ENCODE data around the gene ADSL. TPM values are rescaled to one million over a fixed set of nuclear protein-coding genes. Genes with fewer than 3 reads are reported as not detected.

The ADSL gene
- total RNA-seq, 1 donor: 106 TPM

DNA sequence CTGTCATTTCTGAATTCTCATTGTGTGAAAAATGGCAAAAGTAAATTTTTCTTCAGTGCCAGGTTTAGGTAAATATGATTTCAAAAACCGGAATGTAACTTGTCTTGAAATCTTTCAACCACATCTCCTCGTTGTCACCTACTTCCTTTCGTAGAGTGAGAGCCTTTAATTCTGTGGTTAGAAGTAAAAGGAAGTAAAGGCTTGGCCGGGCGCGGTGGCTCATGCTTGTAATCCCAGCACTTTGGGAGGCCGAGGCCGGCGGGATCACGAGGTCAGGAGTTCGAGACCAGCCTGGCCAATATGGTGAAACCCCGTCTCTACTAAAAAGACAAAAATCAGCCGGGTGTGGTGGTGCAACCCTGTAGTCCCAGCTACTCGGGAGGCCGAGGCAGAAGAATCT, 53.9 kb downstream of the ADSL start:
- H3K4me3 ChIP-seq (ENCODE audit: low read depth, low read length): no peak overlapping the region
- DNase-seq (ENCODE audit: low read depth): peak; percentile 16
- TF ChIP-seq, protein P1, sequence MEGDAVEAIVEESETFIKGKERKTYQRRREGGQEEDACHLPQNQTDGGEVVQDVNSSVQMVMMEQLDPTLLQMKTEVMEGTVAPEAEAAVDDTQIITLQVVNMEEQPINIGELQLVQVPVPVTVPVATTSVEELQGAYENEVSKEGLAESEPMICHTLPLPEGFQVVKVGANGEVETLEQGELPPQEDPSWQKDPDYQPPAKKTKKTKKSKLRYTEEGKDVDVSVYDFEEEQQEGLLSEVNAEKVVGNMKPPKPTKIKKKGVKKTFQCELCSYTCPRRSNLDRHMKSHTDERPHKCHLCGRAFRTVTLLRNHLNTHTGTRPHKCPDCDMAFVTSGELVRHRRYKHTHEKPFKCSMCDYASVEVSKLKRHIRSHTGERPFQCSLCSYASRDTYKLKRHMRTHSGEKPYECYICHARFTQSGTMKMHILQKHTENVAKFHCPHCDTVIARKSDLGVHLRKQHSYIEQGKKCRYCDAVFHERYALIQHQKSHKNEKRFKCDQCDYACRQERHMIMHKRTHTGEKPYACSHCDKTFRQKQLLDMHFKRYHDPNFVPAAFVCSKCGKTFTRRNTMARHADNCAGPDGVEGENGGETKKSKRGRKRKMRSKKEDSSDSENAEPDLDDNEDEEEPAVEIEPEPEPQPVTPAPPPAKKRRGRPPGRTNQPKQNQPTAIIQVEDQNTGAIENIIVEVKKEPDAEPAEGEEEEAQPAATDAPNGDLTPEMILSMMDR (IDR thresholded peaks at IDR 0.05; ENCODE audit: insufficient read depth, low read depth, low read length): no peak

DNA sequence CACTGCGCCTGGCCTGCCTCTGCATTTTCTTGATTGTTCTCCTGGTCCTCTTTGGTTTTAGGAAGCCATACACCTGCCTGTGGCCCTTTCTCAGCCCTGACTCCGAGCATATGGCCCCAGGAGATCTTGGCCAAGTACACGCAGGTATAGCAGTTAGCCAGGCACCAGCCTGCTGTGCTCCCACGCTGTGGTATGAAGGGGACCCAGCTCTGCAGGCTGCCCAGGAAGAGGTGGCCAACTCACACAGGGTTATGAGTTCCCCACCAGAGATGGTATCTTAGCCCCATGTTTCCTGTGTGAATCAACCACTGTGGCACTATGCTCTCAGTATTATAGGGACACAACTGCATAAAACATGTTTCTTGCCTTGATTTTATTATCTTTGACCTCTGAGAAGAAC, 55.2 kb downstream of the ADSL start:
- DNase-seq (ENCODE audit: low read depth): no peak
- no peak overlapping the region for H3K4me3 ChIP-seq (ENCODE audit: low read depth, low read length)
- TF ChIP-seq, protein P1 (IDR thresholded peaks at IDR 0.05; ENCODE audit: insufficient read depth, low read depth, low read length): no peak

DNA sequence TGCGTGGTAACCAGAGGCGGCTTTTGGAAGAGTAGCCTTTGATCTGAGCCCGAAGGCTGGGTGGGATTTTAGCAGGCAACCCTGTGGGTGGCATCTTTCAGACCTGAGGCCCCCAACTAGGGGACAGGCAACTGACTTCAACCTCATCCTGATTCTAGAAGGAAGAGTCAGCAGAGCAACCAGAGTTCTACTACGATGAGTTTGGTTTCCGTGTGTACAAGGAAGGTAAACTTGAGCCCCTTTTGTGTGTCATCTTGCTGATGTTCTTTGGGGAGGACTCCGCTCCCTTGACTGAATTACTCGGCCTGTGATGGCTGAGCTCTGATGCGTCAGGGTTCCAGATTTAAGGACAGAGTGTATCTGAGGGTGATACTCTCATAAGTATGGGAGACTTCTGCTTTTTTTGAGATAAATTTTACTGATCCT, 55.7 kb downstream of the ADSL start:
- H3K4me3 ChIP-seq (ENCODE audit: low read depth, low read length): no peak overlapping the region
- TF ChIP-seq, protein P1 (IDR thresholded peaks at IDR 0.05; ENCODE audit: insufficient read depth, low read depth, low read length): no peak
- DNase-seq (ENCODE audit: low read depth): no peak

DNA sequence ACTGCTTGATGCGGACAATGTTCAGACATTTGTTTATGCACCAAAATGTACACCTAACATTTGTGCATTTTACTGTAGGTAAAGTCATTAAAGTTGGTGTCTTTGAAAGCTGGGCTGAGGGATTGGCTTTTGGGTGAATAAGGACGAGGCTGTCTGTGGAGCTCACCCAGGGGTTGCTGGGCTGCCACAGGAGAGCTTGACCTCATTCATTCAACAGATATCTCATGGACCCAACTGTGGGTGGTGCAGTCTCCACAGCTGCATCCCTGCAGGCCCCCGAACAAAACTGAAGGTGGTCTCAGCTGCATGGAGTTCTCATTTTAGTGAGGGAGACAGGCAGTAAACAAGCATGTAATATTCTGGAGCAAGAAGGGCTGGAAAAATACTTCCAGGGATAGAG, 56.8 kb downstream of the ADSL start:
- no peak overlapping the region for H3K4me3 ChIP-seq (ENCODE audit: low read depth, low read length)
- DNase-seq (ENCODE audit: low read depth): no peak
- TF ChIP-seq, protein P1 (IDR thresholded peaks at IDR 0.05; ENCODE audit: insufficient read depth, low read depth, low read length): no peak

DNA sequence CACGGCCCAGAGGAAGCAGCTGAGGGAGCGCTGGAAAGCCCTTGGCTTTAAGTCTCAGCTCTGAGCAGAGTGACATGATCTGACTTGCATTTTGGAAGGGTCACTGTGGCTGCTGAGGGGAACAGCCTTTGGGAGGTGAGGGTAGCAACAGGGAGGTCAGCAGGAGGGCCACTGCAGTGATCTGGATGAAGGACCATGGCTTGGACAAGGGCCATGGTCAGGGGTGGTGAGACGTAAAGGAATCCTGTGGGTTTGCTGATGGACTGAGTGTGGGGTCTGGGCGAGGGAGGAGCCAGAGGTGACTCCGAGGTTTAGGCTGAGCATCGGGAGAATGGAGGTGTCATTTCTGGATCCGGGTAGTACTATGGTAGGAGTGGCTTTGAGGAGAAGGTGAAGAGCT, 57.4 kb downstream of the ADSL start:
- H3K4me3 ChIP-seq (ENCODE audit: low read depth, low read length): no peak overlapping the region
- DNase-seq (ENCODE audit: low read depth): no peak
- TF ChIP-seq, protein P1 (IDR thresholded peaks at IDR 0.05; ENCODE audit: insufficient read depth, low read depth, low read length): no peak

DNA sequence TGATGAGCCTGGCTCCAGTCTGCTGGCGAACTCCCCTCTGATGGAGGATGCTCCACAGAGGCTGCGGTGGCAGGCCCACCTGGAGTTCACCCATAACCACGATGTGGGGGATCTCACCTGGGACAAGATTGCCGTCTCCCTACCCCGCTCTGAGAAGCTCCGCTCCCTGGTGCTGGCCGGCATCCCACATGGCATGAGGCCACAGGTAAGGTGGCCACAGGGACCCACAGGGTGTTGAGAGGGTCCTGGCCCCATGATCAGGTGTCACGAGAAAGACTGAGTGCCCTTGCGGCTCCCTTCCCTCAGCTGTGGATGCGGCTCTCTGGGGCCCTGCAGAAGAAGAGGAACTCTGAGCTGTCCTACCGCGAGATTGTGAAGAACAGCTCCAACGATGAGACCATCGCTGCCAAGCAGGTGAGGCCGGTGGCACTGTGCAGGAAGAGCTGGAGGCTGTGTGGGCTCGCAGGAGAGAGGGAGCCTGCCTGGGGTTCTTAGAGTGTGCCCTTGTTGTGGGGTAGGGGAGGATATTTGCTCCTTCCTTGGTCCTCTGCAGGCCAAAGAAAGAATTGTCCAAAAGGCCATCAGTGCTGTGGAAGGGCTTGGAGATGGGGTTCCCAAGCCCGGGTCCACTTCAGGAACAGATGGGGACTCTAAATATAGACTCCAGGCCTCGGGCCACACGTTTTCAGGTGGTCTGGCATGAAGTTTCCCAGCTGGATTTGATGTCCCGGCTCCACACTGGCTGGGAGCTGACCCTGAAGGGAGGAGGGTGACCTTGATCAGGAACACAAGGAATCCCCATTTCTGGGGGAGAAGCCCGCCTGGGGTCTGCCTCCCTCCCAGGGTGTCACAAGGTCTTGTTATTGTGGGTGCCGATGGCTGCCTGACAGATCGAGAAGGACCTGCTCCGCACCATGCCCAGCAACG, 58.2 kb downstream of the ADSL start:
- DNase-seq (ENCODE audit: low read depth): no peak
- H3K4me3 ChIP-seq (ENCODE audit: low read depth, low read length): no peak overlapping the region
- TF ChIP-seq, protein P1 (IDR thresholded peaks at IDR 0.05; ENCODE audit: insufficient read depth, low read depth, low read length): no peak

All from fibroblast of villous mesenchyme (primary cell).